HPDE6-E6E7 (cell line): Measurements from ENCODE around the gene GSG1L.

ENCODE experiments used
- DNase-seq: peaks from one replicate; pipeline ENCODE4 v3.0.0; 2011; ENCODE audit warnings: missing footprints; ENCODE audit errors: extremely low spot score

GSG1L gene

GRCh38 chr16:27774779-27775178, 288.7 kb downstream of the GSG1L start:
- no peak for DNase-seq

DNA sequence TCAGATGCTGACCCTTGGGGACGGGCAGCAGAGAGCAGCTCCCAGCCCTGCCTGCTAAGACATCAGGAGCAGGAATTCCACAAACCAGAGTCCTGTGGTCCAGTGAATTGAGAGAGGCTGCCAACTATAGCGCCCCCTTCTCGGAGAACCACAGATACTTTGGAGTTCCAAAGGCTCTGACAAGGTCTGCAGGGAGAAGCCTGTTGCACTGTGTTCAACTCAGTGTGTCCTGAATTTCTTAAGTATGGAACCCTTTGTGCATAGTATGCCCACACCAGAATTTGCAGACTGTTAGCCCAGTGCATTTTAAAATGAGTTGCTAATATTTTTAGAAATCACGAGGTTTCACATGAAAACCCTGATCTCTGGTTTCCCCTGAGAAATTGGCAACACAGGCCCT, 290.2 kb downstream of the GSG1L start:
- DNase-seq: no peak

- no peak for DNase-seq
These were observed 291.3 kb downstream of the GSG1L start for GRCh38 chr16:27772093-27772825.

- no peak for DNase-seq
These were observed 292.2 kb downstream of the GSG1L start for GRCh38 chr16:27771201-27771910.

GRCh38 chr16:27770271-27771196, 293.0 kb downstream of the GSG1L start:
- no peak for DNase-seq

DNA sequence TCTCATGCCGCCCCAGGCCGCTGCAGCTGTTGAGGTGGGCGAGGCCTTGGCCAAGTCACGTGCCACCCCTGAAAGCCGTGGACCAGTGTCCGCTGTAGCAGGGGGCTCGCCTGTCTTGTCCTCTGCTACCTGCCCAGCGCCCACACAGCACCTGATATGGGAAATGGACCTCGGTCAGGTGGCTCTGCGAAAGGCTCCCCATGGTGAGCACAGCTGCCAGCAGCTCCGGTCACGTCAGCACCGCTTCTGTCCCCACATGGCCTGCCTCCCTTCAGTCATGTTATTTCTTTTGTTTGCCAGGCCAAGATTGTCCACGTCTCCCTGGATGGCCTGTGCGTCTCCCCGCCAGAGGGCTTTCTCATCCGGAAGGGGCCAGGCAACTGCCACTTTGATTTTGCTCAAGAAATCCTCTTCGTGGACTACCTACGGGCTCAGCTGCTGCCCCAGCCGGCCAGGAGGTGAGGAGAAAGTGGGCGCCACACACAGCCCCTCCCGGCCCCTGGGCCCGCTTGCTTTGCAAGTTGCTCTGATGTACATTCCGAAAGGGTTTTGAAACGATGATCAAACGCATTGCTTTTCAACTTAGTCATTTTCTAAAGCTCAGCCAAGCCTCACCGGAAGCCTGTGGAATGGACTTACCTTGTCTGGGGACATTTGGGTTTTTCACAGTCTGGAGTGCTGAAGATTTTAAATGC, 293.8 kb downstream of the GSG1L start:
- DNase-seq: no peak

DNA sequence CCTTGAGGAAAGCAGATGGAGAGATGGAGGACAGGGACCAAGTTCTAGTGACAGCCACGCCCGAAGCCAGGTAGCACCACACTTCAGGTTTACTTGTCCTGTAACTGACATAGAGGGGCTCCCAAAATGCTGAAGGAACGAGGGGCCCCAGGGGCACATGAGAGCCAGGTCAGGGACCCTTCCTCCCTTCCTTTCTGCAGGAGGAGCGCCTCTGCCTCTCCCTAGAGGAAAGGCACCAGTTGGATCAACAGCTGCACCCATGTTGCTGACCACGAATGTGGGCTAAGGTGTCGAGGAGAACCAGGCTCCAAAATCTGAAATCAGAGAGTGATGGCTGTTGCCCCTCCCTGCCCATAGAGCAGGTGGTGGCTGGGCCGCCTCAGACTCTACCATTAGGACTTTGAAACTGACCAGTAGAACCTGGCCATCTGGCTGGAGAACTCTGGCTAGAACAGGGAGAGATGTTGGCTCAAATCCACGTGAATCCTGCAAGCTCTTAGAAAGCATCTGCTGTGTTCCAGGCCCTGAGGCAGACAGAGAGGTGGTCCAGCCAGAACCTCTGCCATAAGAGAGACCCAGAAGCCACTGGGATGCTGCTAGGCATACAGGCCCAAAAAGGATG, 294.8 kb downstream of the GSG1L start:
- DNase-seq: no peak

DNA sequence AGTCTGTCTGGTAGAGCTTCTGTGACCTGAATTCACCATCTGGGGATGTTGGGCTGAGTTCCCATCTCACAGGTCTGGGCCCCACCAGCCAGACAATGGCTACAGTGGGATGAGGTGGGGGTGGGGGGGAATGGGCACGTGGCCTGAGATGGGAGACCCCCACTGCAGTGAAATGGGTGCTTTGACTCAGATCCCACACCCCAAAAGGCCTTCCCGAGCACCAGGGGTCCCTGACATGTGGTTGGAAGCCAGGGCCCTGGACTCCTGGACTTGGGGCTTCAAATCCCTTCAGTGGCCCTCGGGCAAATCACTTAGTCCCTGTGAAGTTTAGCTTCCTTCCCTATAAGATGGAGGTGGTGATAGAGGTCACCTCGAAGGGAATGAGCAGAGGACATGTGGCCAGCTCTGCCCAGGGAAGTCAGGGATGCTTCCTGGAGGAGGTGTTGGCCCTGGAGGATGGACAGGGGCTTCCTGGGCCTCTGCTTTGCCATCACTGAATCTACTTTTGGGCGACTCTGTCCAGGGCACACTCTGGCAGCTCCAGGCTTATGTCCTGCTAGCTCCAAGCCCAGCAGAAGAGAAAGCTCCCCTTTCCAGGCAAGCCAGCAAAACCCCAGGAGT, 295.4 kb downstream of the GSG1L start:
- no peak for DNase-seq

- DNase-seq: no peak
These were observed 296.4 kb downstream of the GSG1L start for GRCh38 chr16:27767081-27767480.

DNA sequence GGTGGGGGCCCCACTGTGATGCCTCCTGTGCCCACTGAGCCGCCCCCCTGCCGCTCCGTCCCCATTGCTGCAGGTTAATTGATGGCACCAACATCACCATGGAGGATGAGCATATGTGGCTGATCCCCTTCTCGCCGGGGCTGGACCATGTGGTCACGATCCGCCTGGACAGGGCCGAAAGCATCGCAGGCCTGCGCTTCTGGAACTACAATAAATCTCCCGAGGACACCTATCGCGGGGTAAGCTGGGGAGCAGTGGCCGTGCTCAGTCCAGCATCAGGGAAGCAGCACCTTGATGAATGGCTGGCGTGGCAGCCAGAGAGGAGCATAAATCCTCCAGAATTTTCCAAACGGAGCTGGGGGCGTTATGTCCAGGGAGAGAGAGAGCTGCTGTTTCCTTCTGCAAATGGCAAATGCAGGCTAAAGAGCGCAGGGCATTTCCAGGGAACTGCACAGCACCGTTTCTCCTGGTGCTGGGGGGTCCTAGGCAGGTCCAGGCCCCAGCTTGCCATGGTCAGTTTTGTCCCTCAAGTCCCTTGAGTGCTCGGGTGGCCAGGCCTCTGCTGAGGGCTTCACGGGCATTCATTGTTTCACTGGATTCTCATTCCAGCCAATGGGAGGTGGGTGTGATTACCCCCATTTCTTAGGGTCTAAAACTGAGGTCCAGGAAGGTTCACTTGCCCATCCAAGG, 297.1 kb downstream of the GSG1L start:
- DNase-seq: no peak

GRCh38 chr16:27764869-27765675, 298.4 kb downstream of the GSG1L start:
- no peak for DNase-seq

GRCh38 chr16:27764427-27764826, 299.1 kb downstream of the GSG1L start:
- DNase-seq: no peak

DNA sequence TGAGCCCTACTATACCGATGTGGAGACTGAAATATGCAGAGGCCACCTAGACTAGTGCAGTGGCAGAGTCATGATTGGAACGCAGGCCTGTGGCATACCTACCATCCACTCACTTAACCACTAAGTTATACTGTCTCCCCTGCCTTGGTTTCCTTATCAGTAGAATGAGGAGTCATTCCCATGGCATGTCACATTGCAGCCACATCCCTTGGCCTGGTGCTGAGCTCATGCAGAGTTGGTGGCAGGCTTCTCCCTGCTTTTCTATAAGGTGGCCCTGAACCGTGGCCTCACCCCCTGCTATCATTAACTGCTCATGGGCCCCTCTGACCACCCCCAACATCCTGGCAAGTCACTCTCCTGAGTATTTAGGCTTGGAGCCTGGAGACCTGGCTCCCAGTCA, 301.1 kb downstream of the GSG1L start:
- DNase-seq: no peak

GRCh38 chr16:27761816-27762215, 301.7 kb downstream of the GSG1L start:
- no peak for DNase-seq

GRCh38 chr16:27760789-27761176, 302.7 kb downstream of the GSG1L start:
- no peak for DNase-seq

- DNase-seq: no peak
These were observed 303.3 kb downstream of the GSG1L start for GRCh38 chr16:27759967-27760788.

DNA sequence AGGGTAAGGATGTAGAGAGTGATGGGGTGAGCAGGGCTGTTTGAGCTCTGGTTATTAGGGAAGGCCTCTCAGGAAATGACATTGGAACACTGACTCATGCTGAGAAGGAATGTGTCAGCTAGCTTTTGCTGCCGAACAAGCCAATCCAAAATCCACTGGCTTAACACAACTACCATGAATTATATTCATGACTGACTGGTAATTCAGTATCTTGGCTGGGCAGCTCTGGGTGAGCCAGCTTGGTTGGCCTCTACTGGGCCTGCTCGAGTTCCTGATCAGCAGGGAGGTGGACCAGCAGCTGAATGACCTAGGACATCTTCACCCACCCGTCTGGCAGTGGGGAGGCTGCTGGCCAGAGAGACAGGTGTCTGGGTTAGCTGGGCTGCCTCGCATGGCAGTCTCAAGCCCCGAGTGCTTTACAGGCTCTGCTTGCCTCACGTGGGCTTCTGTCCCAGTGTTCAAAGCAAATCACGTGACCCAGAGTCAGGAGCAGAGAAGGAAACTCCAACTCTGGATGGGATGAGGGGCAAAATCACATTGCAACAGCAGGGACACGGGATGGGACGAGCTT, 304.1 kb downstream of the GSG1L start:
- no peak for DNase-seq

DNA sequence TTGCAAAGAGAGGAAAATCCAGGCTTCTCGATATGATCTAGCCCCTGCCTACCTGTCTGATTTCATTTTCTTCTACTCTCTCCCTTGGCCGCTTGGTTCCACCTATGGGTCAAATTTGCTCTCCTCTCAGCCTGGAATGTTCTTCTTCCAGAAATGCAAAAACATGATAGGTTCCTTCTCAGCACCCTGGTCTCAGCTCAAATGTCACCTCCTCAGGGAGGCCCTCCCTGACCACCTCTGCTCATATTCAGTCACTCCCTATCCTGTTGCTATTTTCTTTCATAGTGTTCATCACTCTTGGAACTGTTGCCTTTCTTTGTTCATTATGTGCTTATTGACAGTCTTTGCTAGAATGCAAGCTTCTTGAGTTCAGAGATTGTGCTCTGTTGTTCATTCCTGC, 305.0 kb downstream of the GSG1L start:
- no peak for DNase-seq
